Measurements from ENCODE around the gene GLS.
"Not testable (repeated sequence)": the region's sequence is repeated elsewhere in the genome, so short reads cannot be mapped to it uniquely, and the experiment has no call there.

Gene GLS

GRCh38 chr2:190880378-190881083, at the start of gene GLS:
Gene GLS (plus strand): TSS chr2:190880821. CDS start chr2:190881085, 264 bp downstream.
- DNase-seq (ENCODE audit: low read depth, low spot score) = peak; percentile 91

- DNase-seq (ENCODE audit: low read depth, low spot score) = no peak
These were observed 48.7 kb upstream of the GLS start for GRCh38 chr2:190831941-190832340.

- no peak for DNase-seq (ENCODE audit: low read depth, low spot score)
These were observed 45.8 kb upstream of the GLS start for GRCh38 chr2:190834890-190835208.

GRCh38 chr2:190835303-190835930, 45.2 kb upstream of the GLS start:
- DNase-seq (ENCODE audit: low read depth, low spot score) = no peak

GRCh38 chr2:190836767-190837166, 43.9 kb upstream of the GLS start:
- no peak for DNase-seq (ENCODE audit: low read depth, low spot score)

GRCh38 chr2:190837420-190837819, 43.2 kb upstream of the GLS start:
- DNase-seq (ENCODE audit: low read depth, low spot score) = no peak

GRCh38 chr2:190837952-190838361, 42.7 kb upstream of the GLS start:
- no peak for DNase-seq (ENCODE audit: low read depth, low spot score)

GRCh38 chr2:190838492-190838910, 42.1 kb upstream of the GLS start:
- no peak for DNase-seq (ENCODE audit: low read depth, low spot score)

GRCh38 chr2:190840569-190841172, 40.0 kb upstream of the GLS start:
- DNase-seq (ENCODE audit: low read depth, low spot score) = no peak

- DNase-seq (ENCODE audit: low read depth, low spot score) = no peak
These were observed 38.7 kb upstream of the GLS start for GRCh38 chr2:190841707-190842505.

GRCh38 chr2:190842606-190843104, 38.0 kb upstream of the GLS start:
- no peak for DNase-seq (ENCODE audit: low read depth, low spot score)

GRCh38 chr2:190843890-190844699, 36.5 kb upstream of the GLS start:
- DNase-seq (ENCODE audit: low read depth, low spot score) = no peak

- DNase-seq (ENCODE audit: low read depth, low spot score) = no peak
These were observed 35.8 kb upstream of the GLS start for GRCh38 chr2:190844700-190845401.

GRCh38 chr2:190846746-190847145, 33.9 kb upstream of the GLS start:
- no peak for DNase-seq (ENCODE audit: low read depth, low spot score)

- no peak for DNase-seq (ENCODE audit: low read depth, low spot score)
These were observed 33.0 kb upstream of the GLS start for GRCh38 chr2:190847504-190848081.

GRCh38 chr2:190849774-190850173, 30.8 kb upstream of the GLS start:
- no peak for DNase-seq (ENCODE audit: low read depth, low spot score)

GRCh38 chr2:190853022-190853421, 27.6 kb upstream of the GLS start:
- not testable (repeated sequence) for DNase-seq (ENCODE audit: low read depth, low spot score)

- no peak for DNase-seq (ENCODE audit: low read depth, low spot score)
These were observed 26.9 kb upstream of the GLS start for GRCh38 chr2:190853531-190854383.

- DNase-seq (ENCODE audit: low read depth, low spot score) = no peak
These were observed 25.9 kb upstream of the GLS start for GRCh38 chr2:190854726-190855125.

Measured in activated naive CD8-positive, alpha-beta T cell treated with anti-CD3 and anti-CD28 coated beads, Interleukin-2, amount 50 U/mL, for 16 hours (primary cell).